Body of pancreas (tissue), 4 donors: ENCODE results near the gene POU2AF1.

Experiments used
- POLR2A ChIP-seq, 3 donors: fragments of 450-650 bp; IDR thresholded peaks; one replicate each; pipeline ENCODE4 v1.6.1; 2016; ENCODE audit warnings: antibody characterized with exemption in 3 of 3, mild to moderate bottlenecking in 2 of 3
- TF ChIP-seq, protein P1 (sequence below), 7 experiments: fragments of 450-650 bp in 4 of 7; fragments of 200-600 bp in 3 of 7; sonication (generic) in 3 of 7; IDR thresholded peaks; one replicate each; pipeline ENCODE4 v1.5.1; 2016 to 2019; ENCODE audit warnings: antibody characterized with exemption in 7 of 7

DNA sequence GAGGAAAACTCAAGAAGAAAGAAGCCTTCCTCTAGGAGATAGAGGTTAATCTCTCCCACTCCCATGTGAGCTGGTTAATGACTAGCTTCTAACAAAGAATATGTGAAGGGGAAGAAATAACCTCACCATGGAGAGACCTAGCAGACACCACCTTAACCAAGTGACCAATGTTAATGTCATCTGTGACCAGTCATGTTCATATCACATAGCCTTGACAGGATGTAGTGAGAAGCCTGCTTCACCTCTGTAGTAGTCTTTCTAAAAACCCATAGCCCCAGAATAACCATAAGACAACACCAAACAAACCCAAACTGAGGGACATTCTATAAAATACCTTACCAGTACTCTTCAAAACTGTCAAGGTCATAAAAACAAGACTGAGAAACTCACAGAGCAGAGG is 21.5 kb upstream of the POU2AF1 start:
- TF ChIP-seq, protein P1, sequence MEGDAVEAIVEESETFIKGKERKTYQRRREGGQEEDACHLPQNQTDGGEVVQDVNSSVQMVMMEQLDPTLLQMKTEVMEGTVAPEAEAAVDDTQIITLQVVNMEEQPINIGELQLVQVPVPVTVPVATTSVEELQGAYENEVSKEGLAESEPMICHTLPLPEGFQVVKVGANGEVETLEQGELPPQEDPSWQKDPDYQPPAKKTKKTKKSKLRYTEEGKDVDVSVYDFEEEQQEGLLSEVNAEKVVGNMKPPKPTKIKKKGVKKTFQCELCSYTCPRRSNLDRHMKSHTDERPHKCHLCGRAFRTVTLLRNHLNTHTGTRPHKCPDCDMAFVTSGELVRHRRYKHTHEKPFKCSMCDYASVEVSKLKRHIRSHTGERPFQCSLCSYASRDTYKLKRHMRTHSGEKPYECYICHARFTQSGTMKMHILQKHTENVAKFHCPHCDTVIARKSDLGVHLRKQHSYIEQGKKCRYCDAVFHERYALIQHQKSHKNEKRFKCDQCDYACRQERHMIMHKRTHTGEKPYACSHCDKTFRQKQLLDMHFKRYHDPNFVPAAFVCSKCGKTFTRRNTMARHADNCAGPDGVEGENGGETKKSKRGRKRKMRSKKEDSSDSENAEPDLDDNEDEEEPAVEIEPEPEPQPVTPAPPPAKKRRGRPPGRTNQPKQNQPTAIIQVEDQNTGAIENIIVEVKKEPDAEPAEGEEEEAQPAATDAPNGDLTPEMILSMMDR (IDR thresholded peaks at IDR 0.05) = no peak
- TF ChIP-seq POLR2A (IDR thresholded peaks at IDR 0.05) = no peak
